Fibroblast of the conjunctiva (primary cell): Measurements from ENCODE around the gene SPPL2B.

Source experiments
- DNase-seq: peaks from one replicate; pipeline ENCODE4 v3.0.0-alpha.2; 2010; ENCODE audit warnings: low read depth

Gene SPPL2B

GRCh38 chr19:2302319-2303210 is 25.9 kb upstream of the SPPL2B start:
- no peak for DNase-seq

GRCh38 chr19:2303211-2303798 is 25.2 kb upstream of the SPPL2B start:
- DNase-seq, result no peak

GRCh38 chr19:2305452-2306280 is 22.8 kb upstream of the SPPL2B start:
- DNase-seq, result no peak

GRCh38 chr19:2306281-2306806 is 22.1 kb upstream of the SPPL2B start:
- no peak for DNase-seq

GRCh38 chr19:2306971-2307370 is 21.5 kb upstream of the SPPL2B start:
- no peak for DNase-seq

GRCh38 chr19:2307518-2308012 is 20.9 kb upstream of the SPPL2B start:
- DNase-seq, result no peak

GRCh38 chr19:2308114-2308556 is 20.3 kb upstream of the SPPL2B start, which contains the start of gene LINGO3:
Gene LINGO3 (minus strand): TSS chr19:2308154. CDS start chr19:2291776, 16,378 bp downstream.
- DNase-seq, result no peak

GRCh38 chr19:2309734-2310362 is 18.6 kb upstream of the SPPL2B start:
- no peak for DNase-seq

GRCh38 chr19:2311093-2311492 is 17.4 kb upstream of the SPPL2B start:
- DNase-seq, result no peak

- no peak for DNase-seq
Measured at GRCh38 chr19:2312820-2313501, 15.5 kb upstream of the SPPL2B start.

- no peak for DNase-seq
Measured at GRCh38 chr19:2315121-2315817, 13.2 kb upstream of the SPPL2B start.

GRCh38 chr19:2315818-2316353 is 12.6 kb upstream of the SPPL2B start:
- peak; percentile 26 for DNase-seq

GRCh38 chr19:2317300-2317699 is 11.2 kb upstream of the SPPL2B start:
- DNase-seq, result no peak

- DNase-seq, result no peak
Measured at GRCh38 chr19:2317756-2318155, 10.7 kb upstream of the SPPL2B start.

GRCh38 chr19:2318923-2319322 is 9.6 kb upstream of the SPPL2B start:
- no peak for DNase-seq

GRCh38 chr19:2319551-2319950 is 8.9 kb upstream of the SPPL2B start:
- no peak for DNase-seq

GRCh38 chr19:2320049-2320448 is 8.4 kb upstream of the SPPL2B start:
- no peak for DNase-seq

GRCh38 chr19:2320939-2321338 is 7.5 kb upstream of the SPPL2B start:
- DNase-seq, result no peak

- DNase-seq, result no peak
Measured at GRCh38 chr19:2321565-2322283, 6.8 kb upstream of the SPPL2B start.
